Measurements from ENCODE around the gene ACOT7.

DNA sequence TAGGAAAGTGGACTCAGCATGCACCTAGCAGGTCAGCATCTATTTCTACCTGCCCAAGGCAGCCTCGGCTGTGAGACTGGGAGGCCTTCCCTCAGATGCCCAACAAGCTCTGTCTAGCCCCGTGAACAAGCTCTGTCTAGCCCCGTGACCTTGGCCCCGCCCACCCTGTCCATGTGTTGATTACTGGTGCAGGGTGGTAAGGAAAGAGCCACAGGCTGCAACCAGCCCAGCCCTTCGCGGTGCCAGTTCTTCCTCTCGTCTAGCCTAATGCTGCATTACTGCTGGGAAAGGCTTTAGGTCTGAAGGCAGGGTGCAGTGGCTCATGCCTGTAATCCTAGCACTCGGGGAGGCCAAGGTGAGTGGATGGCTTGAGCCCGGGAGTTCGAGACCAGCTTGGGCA is 134.9 kb downstream of the ACOT7 start:
- TF ChIP-seq, protein P1, sequence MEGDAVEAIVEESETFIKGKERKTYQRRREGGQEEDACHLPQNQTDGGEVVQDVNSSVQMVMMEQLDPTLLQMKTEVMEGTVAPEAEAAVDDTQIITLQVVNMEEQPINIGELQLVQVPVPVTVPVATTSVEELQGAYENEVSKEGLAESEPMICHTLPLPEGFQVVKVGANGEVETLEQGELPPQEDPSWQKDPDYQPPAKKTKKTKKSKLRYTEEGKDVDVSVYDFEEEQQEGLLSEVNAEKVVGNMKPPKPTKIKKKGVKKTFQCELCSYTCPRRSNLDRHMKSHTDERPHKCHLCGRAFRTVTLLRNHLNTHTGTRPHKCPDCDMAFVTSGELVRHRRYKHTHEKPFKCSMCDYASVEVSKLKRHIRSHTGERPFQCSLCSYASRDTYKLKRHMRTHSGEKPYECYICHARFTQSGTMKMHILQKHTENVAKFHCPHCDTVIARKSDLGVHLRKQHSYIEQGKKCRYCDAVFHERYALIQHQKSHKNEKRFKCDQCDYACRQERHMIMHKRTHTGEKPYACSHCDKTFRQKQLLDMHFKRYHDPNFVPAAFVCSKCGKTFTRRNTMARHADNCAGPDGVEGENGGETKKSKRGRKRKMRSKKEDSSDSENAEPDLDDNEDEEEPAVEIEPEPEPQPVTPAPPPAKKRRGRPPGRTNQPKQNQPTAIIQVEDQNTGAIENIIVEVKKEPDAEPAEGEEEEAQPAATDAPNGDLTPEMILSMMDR (IDR thresholded peaks at IDR 0.05): no peak
- TF ChIP-seq ESRRA (CRISPR knock-in tag; IDR thresholded peaks at IDR 0.05; ENCODE audit: borderline replicate concordance): no peak
- TF ChIP-seq, protein P2, sequence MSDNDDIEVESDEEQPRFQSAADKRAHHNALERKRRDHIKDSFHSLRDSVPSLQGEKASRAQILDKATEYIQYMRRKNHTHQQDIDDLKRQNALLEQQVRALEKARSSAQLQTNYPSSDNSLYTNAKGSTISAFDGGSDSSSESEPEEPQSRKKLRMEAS (CRISPR knock-in tag; IDR thresholded peaks at IDR 0.05): no peak
- TF ChIP-seq NR2C2 (CRISPR knock-in tag; IDR thresholded peaks at IDR 0.05): no peak
- no peak for TF ChIP-seq NFYB (CRISPR knock-in tag; conservative IDR thresholded peaks at IDR 0.05; ENCODE audit: low read depth)
- TF ChIP-seq, protein P3, sequence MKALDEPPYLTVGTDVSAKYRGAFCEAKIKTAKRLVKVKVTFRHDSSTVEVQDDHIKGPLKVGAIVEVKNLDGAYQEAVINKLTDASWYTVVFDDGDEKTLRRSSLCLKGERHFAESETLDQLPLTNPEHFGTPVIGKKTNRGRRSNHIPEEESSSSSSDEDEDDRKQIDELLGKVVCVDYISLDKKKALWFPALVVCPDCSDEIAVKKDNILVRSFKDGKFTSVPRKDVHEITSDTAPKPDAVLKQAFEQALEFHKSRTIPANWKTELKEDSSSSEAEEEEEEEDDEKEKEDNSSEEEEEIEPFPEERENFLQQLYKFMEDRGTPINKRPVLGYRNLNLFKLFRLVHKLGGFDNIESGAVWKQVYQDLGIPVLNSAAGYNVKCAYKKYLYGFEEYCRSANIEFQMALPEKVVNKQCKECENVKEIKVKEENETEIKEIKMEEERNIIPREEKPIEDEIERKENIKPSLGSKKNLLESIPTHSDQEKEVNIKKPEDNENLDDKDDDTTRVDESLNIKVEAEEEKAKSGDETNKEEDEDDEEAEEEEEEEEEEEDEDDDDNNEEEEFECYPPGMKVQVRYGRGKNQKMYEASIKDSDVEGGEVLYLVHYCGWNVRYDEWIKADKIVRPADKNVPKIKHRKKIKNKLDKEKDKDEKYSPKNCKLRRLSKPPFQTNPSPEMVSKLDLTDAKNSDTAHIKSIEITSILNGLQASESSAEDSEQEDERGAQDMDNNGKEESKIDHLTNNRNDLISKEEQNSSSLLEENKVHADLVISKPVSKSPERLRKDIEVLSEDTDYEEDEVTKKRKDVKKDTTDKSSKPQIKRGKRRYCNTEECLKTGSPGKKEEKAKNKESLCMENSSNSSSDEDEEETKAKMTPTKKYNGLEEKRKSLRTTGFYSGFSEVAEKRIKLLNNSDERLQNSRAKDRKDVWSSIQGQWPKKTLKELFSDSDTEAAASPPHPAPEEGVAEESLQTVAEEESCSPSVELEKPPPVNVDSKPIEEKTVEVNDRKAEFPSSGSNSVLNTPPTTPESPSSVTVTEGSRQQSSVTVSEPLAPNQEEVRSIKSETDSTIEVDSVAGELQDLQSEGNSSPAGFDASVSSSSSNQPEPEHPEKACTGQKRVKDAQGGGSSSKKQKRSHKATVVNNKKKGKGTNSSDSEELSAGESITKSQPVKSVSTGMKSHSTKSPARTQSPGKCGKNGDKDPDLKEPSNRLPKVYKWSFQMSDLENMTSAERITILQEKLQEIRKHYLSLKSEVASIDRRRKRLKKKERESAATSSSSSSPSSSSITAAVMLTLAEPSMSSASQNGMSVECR (CRISPR knock-in tag; IDR thresholded peaks at IDR 0.05; ENCODE audit: borderline replicate concordance): no peak
- TF ChIP-seq MYBL2 (CRISPR knock-in tag; IDR thresholded peaks at IDR 0.05): no peak
- TF ChIP-seq, protein P4, sequence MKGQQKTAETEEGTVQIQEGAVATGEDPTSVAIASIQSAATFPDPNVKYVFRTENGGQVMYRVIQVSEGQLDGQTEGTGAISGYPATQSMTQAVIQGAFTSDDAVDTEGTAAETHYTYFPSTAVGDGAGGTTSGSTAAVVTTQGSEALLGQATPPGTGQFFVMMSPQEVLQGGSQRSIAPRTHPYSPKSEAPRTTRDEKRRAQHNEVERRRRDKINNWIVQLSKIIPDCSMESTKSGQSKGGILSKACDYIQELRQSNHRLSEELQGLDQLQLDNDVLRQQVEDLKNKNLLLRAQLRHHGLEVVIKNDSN (CRISPR knock-in tag; IDR thresholded peaks at IDR 0.05): no peak
- TF ChIP-seq, protein P5, sequence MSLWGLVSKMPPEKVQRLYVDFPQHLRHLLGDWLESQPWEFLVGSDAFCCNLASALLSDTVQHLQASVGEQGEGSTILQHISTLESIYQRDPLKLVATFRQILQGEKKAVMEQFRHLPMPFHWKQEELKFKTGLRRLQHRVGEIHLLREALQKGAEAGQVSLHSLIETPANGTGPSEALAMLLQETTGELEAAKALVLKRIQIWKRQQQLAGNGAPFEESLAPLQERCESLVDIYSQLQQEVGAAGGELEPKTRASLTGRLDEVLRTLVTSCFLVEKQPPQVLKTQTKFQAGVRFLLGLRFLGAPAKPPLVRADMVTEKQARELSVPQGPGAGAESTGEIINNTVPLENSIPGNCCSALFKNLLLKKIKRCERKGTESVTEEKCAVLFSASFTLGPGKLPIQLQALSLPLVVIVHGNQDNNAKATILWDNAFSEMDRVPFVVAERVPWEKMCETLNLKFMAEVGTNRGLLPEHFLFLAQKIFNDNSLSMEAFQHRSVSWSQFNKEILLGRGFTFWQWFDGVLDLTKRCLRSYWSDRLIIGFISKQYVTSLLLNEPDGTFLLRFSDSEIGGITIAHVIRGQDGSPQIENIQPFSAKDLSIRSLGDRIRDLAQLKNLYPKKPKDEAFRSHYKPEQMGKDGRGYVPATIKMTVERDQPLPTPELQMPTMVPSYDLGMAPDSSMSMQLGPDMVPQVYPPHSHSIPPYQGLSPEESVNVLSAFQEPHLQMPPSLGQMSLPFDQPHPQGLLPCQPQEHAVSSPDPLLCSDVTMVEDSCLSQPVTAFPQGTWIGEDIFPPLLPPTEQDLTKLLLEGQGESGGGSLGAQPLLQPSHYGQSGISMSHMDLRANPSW (CRISPR knock-in tag; conservative IDR thresholded peaks at IDR 0.05; ENCODE audit: low read depth): no peak
- no peak for TF ChIP-seq GABPB1 (CRISPR knock-in tag; IDR thresholded peaks at IDR 0.05)
